Epithelial cell of esophagus (primary cell): ENCODE results near the gene EIF4E2.
A peak's percentile ranks its signal among the peaks of the same experiment; 100 is the strongest.

Experiments used
- DNase-seq: peaks from one replicate; pipeline ENCODE4 v3.0.0; 2010; ENCODE audit warnings: low read depth
- H3K4me3 ChIP-seq: 2 replicates; pipeline ENCODE4 v1.5.1; 2011; ENCODE audit warnings: mild to moderate bottlenecking, low read length, control low read depth
- CTCF ChIP-seq: IDR thresholded peaks from 2 replicates; pipeline ENCODE4 v1.5.1; 2011; ENCODE audit warnings: low read depth, mild to moderate bottlenecking, low read length, control low read depth, inconsistent platforms; ENCODE audit not compliant: insufficient read depth; ENCODE audit errors: missing control alignments

The EIF4E2 gene

DNA sequence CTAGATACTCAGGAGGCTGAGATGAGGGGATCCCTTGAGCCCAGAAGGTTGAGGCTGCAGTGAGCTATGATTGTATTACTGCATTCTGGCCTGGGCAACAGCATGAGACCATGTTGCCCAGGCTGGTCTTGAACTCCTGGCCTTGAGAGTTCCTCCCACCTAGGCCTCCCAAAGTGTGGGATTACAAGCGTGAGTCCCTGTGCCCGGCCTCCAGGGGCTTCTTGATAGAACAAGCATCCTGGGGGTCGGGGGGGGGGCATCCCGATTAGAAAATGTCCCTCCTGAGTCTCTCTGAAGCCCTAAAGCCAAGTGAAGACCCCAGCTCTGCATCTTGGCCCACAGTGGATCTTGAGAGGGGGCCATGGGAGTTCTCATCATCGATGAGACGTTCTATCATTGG lies 60.6 kb downstream of the EIF4E2 start:
- no peak for DNase-seq
- H3K4me3 ChIP-seq, result no peak overlapping the region
- TF ChIP-seq CTCF, result no peak

GRCh38 chr2:232611559-232612218 lies 61.2 kb downstream of the EIF4E2 start:
- DNase-seq, result peak; percentile 81
- TF ChIP-seq CTCF, result peak; percentile 81
- H3K4me3 ChIP-seq, result no peak overlapping the region

DNA sequence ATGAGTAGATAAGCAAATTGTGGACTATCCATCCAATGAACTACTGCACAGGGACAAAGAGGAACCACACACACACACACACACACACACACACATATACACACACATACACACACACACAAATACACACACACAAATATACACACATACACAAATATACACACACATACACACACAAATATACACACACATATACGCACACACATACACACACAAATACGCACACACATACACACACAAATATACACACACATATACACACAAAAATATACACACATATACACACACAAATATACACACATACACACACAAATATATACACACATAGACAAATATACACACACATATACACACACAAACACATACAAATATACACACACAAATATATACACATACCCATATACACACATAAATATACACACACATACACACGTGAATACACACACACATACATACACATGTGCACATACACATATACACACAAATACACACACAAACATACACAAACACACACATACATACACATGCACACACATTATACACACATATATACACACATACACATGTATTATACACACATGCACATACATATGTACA lies 63.1 kb downstream of the EIF4E2 start:
- TF ChIP-seq CTCF, result no peak
- no peak for DNase-seq
- H3K4me3 ChIP-seq, result no peak overlapping the region

- H3K4me3 ChIP-seq, result no peak overlapping the region
- DNase-seq, result no peak
- TF ChIP-seq CTCF, result no peak
These were observed 64.8 kb downstream of the EIF4E2 start for GRCh38 chr2:232615339-232615738.
